Body of pancreas (tissue), 4 donors: ENCODE results near the gene GNL2. TPM values are rescaled to one million over a fixed set of nuclear protein-coding genes. Genes with fewer than 3 reads are reported as not detected.

Source experiments
- ATAC-seq: fragments of 150-250 bp; one replicate; pipeline ENCODE4 v1.9.1; 2016
- DNase-seq, 4 donors: peaks; one replicate each; pipeline ENCODE4 v3.0.0-alpha.2; 2019
- H3K27ac ChIP-seq, 4 donors: fragments of 200-600 bp; sonication (generic); 1 replicate in 3 of 4; 2 replicates in 1 of 4; pipeline versions ENCODE4 v1.5.1 to v1.6.1; 2016 to 2019; ENCODE audit warnings: mild to moderate bottlenecking in 1 of 4, mixed read lengths in 1 of 4, moderate library complexity in 1 of 4
- H3K27me3 ChIP-seq, 2 donors: fragments of 200-600 bp; sonication (generic); one replicate each; pipeline ENCODE4 v1.6.0; 2016; ENCODE audit warnings: mild to moderate bottlenecking in 1 of 2
- H3K36me3 ChIP-seq, 2 donors: fragments of 200-600 bp; sonication (generic); replicated peaks in 1 of 2; 2 replicates each; pipeline ENCODE4 v1.5.1; 2016; ENCODE audit warnings: low read depth in 2 of 2; ENCODE audit not compliant: insufficient read depth in 1 of 2
- H3K4me1 ChIP-seq: fragments of 200-600 bp; sonication (generic); one replicate; pipeline ENCODE4 v1.6.0; 2016
- H3K4me3 ChIP-seq, 2 donors: fragments of 200-600 bp; sonication (generic); 1 replicate in 1 of 2; 2 replicates in 1 of 2; pipeline ENCODE4 v1.5.1; 2016 to 2019
- H3K9me3 ChIP-seq, 3 donors: fragments of 200-600 bp; sonication (generic); 1 replicate in 2 of 3; 2 replicates in 1 of 3; pipeline ENCODE4 v1.5.1; 2016
- POLR2A ChIP-seq, 3 donors: fragments of 450-650 bp; IDR thresholded peaks; one replicate each; pipeline ENCODE4 v1.6.1; 2016; ENCODE audit warnings: antibody characterized with exemption in 3 of 3, mild to moderate bottlenecking in 2 of 3
- WGBS, 2 donors: methylation state at CpG; one replicate each; pipeline ENCODE4 v1.1.5; 2017; 5-methylcytosine and 5-hydroxymethylcytosine counted together
- intact Hi-C: fragments of 100-400 bp; cut with DNase I; formaldehyde crosslinking; loops from one replicate; pipeline ENCODE4 v1.15.1; 2023
- total RNA-seq, 2 donors: library from RNA; depleted of rRNA; stranded (reverse); fragments of >200 nt; gene quantifications; one replicate each; pipeline ENCODE4 v1.1.0, GENCODE V29; 2016
- TF ChIP-seq, protein P1 (sequence below), 7 experiments: fragments of 450-650 bp in 4 of 7; fragments of 200-600 bp in 3 of 7; sonication (generic) in 3 of 7; IDR thresholded peaks; one replicate each; pipeline ENCODE4 v1.5.1; 2016 to 2019; ENCODE audit warnings: antibody characterized with exemption in 7 of 7

GNL2 gene
- total RNA-seq, 2 donors from 2014 or later = 22.8 to 33.0 TPM

DNA sequence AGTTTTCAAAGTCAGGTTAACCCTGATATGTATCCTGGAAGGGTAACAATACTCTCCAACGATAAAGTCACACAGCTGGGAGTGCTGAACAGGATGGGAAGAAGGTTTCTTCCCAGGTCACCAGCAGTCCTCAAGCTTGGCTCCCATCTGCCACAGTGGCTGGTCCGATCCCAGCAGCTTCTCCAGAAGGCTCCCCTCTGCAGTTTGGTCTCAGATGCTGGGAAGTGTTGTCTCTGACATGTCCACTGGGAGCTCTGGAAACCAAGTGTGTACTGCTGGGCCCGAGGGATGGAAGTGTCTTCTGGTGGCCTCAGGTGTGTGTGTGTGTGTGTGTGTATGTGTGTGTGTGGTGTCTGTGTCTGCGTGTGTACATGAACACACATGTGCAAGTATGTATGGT is 16.4 kb upstream of the GNL2 start:
- ATAC-seq = no peak
- intact Hi-C loops = no loop called here
- H3K4me3 ChIP-seq = no peak overlapping the region
- TF ChIP-seq POLR2A (IDR thresholded peaks at IDR 0.05) = no peak
- TF ChIP-seq, protein P1, sequence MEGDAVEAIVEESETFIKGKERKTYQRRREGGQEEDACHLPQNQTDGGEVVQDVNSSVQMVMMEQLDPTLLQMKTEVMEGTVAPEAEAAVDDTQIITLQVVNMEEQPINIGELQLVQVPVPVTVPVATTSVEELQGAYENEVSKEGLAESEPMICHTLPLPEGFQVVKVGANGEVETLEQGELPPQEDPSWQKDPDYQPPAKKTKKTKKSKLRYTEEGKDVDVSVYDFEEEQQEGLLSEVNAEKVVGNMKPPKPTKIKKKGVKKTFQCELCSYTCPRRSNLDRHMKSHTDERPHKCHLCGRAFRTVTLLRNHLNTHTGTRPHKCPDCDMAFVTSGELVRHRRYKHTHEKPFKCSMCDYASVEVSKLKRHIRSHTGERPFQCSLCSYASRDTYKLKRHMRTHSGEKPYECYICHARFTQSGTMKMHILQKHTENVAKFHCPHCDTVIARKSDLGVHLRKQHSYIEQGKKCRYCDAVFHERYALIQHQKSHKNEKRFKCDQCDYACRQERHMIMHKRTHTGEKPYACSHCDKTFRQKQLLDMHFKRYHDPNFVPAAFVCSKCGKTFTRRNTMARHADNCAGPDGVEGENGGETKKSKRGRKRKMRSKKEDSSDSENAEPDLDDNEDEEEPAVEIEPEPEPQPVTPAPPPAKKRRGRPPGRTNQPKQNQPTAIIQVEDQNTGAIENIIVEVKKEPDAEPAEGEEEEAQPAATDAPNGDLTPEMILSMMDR (IDR thresholded peaks at IDR 0.05) = no peak
- H3K9me3 ChIP-seq = no peaks in the 10 kb centered on the region
- no peaks in the 10 kb centered on the region for H3K27me3 ChIP-seq
- H3K4me1 ChIP-seq = no peaks in the 10 kb centered on the region
- no peak overlapping the region for H3K27ac ChIP-seq
- DNase-seq = no peak
- no peaks in the 10 kb centered on the region for H3K36me3 ChIP-seq
- 38 to 48% methylated on average over 3 to 4 of the region's 4 CpGs for WGBS, 2 donors

DNA sequence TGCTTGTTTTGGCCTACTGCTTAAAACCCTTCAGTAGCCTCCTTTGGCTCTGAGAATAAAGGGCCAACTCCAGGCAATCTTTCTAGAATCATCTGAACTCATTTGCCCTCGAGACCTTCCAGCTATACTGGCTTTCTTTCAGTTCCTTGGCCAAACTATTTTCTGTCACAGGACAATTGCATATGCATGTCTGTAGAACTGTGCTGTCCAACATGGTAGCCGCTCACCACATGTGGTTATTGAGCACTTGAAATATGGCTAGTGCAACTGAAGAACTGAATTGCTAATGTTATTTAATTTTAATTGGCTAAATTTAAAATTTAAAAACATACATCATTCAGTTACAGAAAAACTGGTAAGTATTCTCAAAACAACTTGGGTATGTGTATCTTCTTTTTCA is 14.3 kb upstream of the GNL2 start:
- ATAC-seq (no peak), DNase-seq (no peak)
- Histone ChIP-seq H3K36me3 (no peaks in the 10 kb centered on the region), H3K9me3 (no peaks in the 10 kb centered on the region), H3K4me3 (no peak overlapping the region), H3K27me3 (no peaks in the 10 kb centered on the region), H3K4me1 (no peaks in the 10 kb centered on the region), H3K27ac (no peak overlapping the region)
- TF ChIP-seq, protein P1 (IDR thresholded peaks at IDR 0.05) = no peak
- no peak for TF ChIP-seq POLR2A (IDR thresholded peaks at IDR 0.05)
- 58 to 61% methylated on average over 2 of the region's 2 CpGs for WGBS, 2 donors
- intact Hi-C loops = no loop called here

DNA sequence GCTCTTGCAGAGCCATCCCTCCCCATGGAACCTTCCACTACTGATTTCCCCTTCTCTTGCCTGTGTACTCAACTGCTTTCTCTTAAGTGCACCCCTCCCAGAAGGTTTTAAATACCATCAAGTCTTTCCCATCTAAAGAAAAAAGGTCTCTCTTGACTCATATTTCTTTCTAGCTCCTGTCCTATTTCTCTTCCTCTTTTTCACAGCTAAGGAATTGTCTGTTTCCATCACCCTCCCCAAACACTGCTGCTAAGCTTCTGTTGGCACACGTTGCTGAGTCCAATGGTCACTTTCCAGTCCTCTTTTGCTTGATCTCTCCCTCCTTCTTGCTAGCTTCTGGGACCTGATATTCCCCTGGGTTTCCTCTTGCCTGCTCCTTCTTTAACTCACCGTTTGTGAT is 13.3 kb upstream of the GNL2 start:
- ATAC-seq = no peak

DNA sequence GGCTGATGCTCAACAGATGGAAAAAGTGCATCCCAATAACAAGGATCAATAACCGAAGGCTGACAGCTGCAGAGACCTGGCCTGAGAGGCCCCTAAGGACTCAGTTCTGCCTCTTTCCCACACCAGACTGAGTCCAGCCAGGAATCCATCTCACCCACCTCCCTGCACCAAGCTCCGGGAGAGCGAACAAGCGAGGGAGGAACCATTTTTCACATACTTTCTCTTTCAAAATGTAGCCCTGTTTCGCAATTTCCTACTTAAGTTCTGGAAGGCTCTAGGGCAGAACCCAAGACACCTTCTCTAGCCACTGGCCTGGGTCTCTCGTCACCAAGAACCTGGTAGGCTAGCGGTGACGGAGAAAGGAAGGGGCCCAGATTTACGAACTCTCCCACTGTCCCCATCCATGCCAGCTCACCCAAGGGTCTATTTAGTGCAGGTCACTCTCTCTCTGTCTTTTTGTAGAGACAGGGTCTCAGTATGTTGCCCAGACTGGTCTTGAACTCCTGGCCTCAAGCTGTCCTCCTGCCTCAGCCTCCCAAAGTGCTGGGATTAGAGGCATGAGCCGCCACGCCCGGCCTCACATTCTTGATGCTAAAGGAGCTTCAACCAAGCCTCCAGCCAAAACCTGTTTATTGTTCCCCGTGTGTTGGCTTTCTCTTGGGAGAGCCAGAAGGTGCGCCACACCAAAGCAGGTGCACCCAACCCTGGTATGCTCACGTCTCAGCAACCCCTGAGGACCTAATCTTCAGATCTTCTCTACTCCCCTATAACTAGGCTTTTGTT is 10.9 kb upstream of the GNL2 start:
- no peak overlapping the region for H3K4me3 ChIP-seq
- H3K9me3 ChIP-seq = no peaks in the 10 kb centered on the region
- peaks cover 0 to 7% of the 10 kb centered on the region in 2 donors for H3K27me3 ChIP-seq
- H3K4me1 ChIP-seq = peaks cover 6% of the 10 kb centered on the region
- H3K36me3 ChIP-seq = no peaks in the 10 kb centered on the region
- 71 to 73% methylated on average over 13 to 15 of the region's 15 CpGs for WGBS, 2 donors
- no peak overlapping the region for H3K27ac ChIP-seq
- ATAC-seq (no peak), DNase-seq (no peak)
- TF ChIP-seq POLR2A (IDR thresholded peaks at IDR 0.05) = no peak
- TF ChIP-seq, protein P1 (IDR thresholded peaks at IDR 0.05) = no peak
- intact Hi-C loops = no loop called here

More for the DNA sequence above, 13.3 kb upstream of the GNL2 start:
- Histone ChIP-seq H3K36me3 (no peaks in the 10 kb centered on the region), H3K4me1 (no peaks in the 10 kb centered on the region), H3K27me3 (no peaks in the 10 kb centered on the region), H3K9me3 (no peaks in the 10 kb centered on the region), H3K4me3 (no peak overlapping the region), H3K27ac (no peak overlapping the region)
- intact Hi-C loops = no loop called here
- TF ChIP-seq, protein P1 (IDR thresholded peaks at IDR 0.05) = no peak
- no peak for TF ChIP-seq POLR2A (IDR thresholded peaks at IDR 0.05)
- DNase-seq = no peak
- WGBS, 2 donors = 22 to 24% methylated on average over 2 of the region's 2 CpGs
